ENCODE data around the gene POTEC.
"Not testable (repeated sequence)": the region's sequence is repeated elsewhere in the genome, so short reads cannot be mapped to it uniquely, and the experiment has no call there.

The POTEC gene

DNA sequence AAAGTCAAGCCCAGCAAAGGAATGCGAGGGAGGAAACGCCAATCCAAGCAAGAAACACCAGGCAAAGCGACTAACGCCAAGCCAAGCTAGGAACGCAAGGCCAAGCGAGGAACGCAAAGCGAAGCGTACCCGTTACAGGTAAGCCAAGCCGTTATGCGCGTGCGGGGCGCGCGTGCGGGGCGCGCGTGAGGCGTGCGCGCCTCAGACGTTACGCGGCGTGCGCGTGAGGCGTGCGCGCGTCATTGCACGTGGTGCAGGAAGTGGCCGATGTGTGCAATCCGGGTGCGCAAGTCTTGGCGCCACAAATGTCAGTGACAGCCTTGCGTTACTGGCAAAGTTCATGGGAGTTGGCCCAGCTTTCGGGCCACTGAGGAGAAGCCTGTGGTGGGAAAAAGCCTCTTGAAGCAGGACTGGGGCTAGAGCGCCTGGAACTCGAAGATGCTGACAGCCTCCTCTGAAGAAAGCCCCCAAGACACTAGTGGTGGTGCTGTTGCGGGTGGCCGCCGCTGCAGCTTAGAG is at the start of gene POTEC:
TSS of gene POTEC (minus strand) at position 155 of the 519 bp plus-strand sequence. CDS start 454 bp downstream, outside the sequence.
- DNase-seq = not testable (repeated sequence)

DNA sequence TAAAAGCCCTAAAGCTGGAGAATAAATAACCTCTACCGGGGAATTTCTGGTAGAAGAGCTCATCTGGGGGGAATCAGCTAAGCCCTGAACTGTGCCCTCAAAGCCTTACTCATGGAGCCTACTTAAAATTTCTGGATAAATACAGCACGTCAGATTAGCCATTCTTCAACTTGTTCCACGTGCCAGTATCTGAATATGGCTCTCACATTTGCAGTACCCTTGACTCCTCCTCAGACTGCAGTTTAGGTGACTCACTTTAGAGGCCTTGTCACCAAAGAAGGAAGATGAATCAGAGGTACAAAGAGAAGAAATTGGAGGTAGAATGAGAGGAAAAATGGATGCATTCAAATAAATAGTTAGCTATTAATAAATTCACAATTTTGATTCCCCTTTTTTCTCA is 34.6 kb upstream of the POTEC start:
- no peak for DNase-seq

DNA sequence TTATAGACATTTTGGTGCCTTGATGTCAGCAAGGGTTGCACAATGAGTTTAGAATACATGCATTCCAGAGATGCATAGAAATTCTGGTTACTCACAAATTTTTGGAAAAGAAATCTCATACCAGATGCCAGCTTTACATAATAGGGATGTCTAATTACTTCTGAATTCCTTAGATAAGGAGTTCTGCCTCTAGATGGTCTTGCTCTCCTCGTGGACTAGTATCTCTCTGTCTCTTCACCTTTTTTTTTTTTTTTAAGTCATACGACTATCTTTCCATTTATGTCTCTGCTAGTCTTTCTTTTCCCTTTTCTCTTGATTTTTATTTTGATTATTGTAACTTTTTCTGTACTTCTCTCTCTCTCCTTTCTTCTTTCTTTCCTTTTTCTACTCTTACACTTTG is 16.1 kb upstream of the POTEC start:
- DNase-seq = not testable (repeated sequence)

DNA sequence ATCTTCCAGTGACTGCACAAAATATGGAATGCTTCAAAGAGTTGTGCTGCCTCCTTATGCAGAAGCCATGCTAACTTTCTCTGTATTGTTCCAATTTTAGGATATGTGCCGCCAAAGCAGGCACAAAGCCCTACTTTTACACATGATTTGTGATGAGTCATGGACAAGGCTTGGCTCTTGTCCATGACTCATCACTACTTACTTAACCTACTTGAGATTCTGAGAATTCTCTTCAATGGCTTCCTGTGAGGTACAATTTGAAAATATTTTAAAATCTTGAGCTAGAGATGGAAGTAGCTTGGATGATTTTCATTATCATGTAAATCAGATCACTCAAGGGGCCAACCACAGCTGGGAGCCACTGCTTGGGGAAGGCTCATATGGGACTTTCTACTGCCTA is 11.7 kb downstream of the POTEC start:
- not testable (repeated sequence) for DNase-seq

DNA sequence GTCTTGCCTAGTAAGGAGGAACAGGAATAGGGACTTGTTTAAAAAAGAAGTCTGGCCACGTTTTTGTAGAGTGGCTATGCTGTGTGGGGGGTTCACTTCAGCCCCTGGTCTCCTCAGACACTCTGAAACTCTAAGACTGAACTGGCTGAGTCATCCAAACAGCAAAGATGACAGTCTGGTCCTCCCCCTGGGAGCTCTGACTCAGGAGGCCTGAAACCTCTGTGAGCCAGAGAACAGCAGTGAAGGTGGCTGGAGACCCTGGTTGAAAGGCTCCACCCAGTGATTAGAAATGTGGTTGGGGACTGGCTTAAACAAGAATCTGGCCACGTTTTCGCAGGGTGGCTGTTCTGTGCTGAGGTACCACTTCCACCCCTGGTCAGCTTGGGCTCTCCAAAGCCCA is 32.7 kb downstream of the POTEC start:
- not testable (repeated sequence) for DNase-seq

DNA sequence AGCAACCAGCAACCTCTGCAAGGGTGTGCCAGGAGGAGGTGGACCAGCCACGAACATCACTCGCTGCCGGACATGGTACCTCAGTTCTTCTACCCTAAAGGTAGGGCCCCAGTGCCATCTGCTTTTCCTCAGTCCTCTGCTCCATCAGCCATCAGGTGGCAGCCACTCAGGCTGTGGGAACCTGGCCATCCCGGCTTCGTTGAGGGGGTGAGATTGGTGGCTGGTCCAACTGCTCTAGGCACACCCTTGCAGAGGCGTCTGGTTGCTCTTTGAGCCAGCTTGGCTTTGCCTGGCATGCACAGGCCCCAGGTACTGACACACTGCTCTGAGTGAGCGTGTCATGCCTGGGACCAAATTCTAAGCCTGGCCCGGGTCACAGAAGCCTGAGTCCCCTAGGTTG is 39.7 kb downstream of the POTEC start:
- DNase-seq = not testable (repeated sequence)

DNA sequence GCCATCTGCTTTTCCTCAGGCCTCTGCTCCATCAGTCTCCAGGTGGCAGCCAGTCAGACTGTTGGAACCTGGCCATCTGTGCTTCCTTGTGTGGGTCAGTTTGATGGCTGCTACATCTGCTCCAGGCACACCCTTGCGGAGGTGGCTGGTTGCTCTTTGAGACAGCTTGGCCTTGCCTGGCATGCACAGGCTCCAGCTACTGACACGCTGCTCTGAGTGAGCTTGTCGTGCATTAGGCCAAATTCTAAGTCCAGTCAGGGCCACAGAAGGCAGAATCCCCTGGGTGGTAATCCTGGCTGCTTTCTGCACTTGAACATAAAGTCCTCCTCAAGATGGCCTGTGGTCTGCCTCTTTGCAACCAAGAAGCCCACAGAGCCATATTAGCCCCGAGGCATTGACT is 41.5 kb downstream of the POTEC start:
- not testable (repeated sequence) for DNase-seq

DNA sequence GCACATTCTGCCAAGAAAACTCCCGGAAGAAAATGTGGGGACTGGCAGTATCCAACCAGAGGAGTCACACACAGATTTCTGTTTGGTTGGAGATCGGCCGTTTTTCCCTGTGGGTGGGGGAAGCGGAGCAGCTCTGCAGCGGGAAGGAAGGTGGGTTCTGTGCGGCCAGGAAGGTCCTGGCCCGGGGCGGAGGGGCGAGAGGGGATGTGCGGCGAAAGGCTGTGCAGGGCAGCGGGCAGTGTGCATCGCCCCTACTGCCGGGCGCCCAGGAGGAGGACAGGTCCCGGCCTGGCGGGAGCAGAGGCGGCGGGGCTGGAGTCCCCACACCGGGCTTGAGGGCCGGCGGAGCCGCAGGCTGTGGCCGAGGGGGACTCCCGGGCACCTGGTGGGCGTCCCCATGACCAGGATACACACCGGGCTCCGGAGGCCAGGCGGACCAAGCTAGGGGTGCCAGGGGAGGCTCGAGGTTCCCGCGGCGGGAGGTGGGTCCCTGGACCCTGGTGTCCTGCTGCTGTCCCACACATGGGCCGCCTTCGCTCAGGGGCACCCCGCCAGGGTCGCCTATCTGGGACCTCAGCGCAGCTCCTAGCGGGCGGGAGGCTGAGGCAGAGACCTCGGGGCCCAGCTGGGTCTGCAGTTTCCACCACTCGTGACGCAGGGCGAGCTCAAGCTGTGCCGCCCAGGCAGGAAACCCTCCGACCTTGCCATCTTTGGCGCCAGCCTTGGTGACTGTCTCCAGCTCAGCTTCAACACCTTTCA is 54.0 kb downstream of the POTEC start:
- not testable (repeated sequence) for DNase-seq

DNA sequence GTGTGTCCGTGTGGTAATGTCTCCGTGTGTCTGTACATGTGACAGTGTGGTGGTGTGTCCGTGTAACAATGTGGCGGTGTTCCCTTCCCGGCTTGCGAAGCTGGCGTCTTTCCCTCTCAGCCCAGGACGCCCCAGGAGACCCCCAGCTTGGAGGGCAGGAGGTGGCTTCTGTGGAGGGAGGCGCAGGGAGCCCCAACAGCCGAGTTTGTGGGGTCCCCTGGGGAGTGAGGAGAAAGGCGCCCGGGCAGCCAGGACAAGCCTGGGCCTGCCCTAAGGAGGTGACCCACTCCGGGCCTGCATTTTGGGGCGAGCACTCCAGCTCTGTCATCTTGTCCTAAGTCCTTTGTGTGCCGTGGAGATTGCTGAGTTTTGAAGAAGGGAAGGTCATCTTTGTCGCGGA is 54.6 kb downstream of the POTEC start:
- DNase-seq = not testable (repeated sequence)

DNA sequence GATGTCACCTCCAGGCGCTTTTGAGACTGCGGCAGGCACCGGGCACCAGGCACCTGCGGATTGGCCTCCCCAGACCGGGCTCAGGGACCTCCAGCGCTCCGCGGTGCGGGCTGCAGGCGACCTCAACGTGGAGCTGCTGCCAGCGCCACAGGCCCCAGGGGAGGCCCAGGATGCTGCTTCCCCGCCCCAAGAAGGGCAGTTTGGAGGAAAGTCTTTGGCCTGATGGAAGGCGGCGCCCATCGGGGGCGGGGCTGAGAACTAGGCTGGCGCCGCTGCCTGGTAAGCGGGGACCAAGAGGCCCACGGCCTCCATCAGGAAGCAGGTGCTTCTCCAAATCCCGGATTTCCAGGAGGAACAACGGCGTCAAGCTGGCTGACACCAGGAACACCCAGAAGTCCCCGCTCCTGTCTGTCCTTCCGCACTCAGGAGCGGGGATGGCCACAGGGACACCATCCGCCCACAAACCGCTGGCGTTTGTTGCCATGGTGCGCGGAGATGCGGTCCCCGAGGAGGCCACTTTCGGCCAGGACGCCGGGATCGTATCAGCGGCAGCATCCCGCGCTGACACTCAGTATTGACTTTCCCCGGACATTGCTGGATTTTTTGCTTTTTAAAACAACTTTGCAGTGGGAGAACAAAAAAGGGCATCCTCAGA is 56.3 kb downstream of the POTEC start:
- not testable (repeated sequence) for DNase-seq

DNA sequence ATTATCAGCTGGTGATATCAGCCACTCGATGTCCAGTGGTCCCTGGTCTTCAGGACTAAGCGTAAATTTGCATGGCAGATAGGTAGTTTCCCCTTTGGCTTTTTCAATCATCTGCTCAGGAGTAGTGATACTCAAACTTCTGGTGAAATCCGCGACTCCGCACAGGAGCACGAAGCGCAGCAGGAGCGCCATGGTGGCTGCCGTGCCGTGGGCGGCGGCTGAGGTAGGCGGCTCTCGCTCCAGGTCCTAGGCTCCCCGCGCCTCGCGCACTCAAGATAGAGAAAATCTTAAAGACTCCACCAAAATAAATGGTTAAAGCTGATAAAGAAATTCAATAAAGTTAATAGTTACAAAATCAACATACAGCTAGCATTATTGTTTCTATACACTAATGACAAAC is 64.3 kb downstream of the POTEC start:
- not testable (repeated sequence) for DNase-seq

DNA sequence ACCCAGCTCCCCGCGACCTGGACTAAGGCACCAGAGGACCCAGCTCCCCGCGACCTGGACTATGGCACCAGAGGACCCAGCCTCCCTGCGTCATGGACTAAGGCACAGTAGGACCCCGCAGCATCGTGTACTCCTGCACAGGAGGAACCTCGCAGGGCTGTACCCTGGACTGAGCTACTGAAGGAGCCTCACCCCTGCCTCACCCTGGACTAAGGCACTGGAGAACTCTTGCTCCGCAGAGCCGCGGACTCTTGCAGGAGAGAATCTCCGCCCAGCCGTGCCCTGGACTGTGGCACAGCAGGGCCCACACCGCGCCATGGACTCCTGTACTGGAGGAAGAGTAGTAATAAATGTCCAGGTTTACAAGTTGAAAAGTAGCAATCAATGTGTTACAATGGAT is 67.9 kb downstream of the POTEC start:
- not testable (repeated sequence) for DNase-seq

DNA sequence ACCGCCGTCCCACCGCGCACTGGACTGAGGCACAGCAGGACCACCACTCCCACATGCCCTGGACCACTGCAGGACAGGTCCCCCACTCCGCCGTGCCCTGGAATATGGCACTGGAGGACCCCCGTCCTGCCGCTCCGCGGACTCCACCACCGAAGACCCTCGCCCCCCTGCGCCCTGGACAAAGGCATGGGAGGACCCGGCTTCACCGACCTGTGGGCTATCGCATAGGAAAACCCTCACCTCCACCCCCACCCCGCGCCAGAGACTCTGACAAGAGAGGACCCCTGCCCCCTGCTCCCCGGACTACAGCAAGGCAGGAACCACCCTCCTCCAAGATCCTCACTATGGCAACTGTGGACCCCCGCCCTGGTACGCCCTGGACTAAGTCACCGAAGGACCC is 68.6 kb downstream of the POTEC start:
- DNase-seq = not testable (repeated sequence)

DNA sequence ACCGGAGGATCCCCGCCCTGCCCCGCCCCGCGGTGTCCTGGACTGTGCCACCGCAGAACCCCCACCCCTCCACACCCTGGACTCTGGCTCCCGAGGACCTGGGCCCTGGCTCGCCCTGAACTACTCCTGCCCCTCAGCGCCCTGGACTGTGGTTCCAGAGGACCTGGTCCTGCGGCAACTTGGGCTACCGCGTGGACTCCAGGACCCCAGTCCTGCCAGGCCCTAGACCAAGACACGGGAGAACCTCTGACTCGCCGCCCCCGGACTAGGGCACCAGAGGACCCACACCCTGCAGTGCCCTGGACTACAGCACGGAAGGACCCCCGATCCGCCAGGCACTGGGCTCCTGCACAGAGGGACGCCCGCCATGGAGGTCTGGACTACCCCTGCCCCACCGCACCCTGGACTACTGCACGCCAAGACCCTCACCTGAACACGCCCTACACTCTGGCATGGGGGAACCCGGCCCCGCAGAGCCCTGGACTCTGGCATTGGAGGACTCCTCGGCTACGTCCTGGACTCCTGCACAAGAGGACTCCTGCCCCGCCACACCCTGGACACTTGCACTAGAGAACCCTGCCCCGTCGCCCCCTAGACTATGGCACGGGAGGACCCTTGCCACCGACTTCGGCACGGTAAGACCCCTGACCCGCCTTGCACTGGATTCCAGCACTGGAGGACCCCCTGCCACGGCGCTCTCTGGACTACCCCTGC is 69.2 kb downstream of the POTEC start:
- not testable (repeated sequence) for DNase-seq

DNA sequence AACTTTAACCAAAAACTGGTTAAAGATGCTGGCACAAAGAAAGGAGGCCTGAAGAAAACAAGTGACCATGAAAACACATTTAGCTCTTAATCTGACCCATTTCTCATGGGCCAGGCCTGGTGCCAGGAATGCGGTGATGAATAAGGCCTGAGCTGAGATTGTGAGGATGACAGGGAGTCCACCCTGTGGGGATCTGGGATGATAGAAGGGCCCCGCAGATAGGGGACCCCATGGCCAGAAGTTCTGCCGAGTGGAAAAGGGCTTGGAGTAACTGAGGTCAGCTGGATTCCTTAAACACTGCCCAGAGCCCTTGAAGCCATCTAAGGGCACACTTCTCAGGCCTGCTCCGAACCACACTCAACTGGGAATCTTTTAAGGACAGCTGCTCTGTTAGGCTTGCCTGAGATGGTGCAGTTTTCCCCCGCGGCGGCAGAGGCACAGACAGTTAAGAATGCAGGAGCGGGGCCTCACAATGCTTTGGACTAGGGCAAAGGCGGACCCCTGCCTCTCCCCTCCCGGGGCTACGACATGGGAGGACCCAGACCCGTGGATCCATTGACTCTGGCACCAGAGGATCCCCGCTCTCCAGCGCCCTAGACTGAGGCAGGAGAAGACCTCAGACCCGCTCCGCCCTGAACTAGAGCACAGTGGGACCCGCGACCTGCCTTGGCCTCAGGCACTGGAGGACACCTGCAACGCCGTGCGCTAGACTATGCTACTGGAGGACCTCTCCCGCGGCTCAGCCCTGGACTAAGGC is 70.0 kb downstream of the POTEC start:
- DNase-seq = not testable (repeated sequence)

DNA sequence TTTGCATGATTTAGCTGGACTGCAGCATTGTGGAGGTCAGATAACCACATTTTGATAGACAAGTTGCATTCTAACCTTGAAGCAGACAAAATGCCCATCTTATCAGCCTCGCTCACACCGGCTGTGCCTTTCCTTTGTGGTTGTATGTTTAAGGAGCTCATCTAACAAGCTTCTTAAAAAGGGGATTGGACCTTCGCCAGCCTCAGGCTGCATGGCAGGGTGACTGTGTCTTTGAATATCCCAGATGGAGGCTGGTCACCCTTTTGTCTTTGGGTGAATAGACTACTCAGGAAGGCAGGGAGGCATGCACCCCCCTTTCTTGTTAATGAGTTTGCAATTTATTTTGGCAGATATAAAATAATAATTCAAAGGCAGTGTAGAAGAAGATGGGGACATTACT is 72.1 kb downstream of the POTEC start:
- not testable (repeated sequence) for DNase-seq

DNA sequence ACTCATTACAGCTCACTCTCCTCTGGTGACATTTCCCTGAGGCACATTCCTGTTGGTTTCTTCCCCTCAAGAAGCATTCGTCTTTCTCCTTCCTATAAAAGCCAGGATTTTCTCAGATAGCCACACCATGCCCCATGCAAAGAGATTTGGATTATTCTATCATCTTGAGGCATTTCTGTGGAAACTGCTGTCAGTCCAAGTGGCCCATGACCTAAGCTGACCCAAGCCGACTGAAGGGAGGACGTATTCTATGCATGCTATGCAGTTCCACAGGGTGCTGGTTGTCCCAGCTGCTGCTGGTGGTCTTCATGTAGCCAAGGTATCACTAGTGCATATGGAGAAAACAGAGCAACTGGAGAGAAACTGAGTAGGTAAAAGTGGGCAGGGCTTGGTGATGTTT is 73.0 kb downstream of the POTEC start:
- DNase-seq = not testable (repeated sequence)

DNA sequence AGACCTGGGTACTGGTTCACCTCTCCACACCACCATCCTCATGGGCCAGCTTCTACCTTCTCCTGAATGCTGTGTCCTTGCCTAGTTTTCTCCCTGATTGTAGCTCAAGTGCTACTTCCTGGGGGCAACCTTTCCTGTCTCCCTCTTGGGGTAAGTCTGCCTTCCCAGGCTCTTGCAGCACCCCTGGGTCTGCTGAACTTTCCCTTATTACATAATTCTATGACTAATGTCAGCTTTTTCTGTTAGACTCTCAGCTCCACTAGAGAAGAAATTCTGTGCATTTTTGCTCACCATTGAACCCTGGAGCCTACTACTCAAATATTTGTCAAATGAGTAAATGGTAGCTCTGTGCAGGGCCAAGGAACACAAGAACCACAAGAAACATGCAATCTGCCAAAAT is 73.4 kb downstream of the POTEC start:
- not testable (repeated sequence) for DNase-seq

DNA sequence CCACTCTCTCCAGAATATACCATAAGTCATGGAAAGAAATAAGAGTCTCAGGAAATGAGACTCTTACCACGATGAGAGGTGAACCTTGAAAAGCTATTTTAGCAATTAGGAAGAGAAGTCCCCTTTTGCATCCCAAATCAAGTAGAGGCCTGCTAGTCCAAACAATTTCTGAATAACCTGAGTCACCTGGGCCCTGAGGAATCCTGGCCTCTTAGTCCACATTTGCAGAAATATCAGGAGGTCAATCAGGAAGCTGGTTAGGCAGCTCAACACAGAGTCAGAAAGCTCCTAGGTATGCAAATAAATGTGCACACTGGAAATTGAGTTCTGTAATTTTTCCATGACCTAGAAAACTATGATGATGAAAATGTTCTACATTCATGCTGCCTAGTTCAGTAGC is 77.4 kb downstream of the POTEC start:
- DNase-seq = not testable (repeated sequence)

Measured in activated CD4-positive, CD25-positive, alpha-beta regulatory T cell (primary cell).